ENCODE results near the gene SLC6A18.

SLC6A18 gene, protein sequence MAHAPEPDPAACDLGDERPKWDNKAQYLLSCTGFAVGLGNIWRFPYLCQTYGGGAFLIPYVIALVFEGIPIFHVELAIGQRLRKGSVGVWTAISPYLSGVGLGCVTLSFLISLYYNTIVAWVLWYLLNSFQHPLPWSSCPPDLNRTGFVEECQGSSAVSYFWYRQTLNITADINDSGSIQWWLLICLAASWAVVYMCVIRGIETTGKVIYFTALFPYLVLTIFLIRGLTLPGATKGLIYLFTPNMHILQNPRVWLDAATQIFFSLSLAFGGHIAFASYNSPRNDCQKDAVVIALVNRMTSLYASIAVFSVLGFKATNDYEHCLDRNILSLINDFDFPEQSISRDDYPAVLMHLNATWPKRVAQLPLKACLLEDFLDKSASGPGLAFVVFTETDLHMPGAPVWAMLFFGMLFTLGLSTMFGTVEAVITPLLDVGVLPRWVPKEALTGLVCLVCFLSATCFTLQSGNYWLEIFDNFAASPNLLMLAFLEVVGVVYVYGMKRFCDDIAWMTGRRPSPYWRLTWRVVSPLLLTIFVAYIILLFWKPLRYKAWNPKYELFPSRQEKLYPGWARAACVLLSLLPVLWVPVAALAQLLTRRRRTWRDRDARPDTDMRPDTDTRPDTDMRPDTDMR

DNA sequence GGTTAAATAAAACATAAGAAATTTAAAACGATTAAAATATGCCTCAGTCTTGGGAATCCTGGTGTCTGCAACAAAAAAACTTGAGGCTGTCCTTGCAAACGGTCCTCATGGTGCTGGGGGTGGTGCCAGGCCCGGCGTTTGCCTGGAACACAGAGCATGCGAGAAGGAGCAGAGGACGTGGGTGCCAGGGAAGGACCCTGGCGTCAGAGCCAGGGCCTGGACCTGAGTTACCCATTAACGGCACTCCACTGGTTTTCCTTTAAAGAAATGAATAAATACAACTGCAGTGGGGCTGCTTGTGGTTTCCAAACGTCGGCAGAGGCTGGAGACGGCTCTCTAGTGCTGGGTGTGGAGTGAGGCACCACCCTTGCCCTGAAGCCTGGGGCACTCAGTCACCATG is at the start of gene SLC6A18:
Gene SLC6A18 (plus strand): TSS at position 301 of the 400 bp plus-strand sequence. CDS start 97 bp downstream, at position 398.
- DNase-seq, result no peak

DNA sequence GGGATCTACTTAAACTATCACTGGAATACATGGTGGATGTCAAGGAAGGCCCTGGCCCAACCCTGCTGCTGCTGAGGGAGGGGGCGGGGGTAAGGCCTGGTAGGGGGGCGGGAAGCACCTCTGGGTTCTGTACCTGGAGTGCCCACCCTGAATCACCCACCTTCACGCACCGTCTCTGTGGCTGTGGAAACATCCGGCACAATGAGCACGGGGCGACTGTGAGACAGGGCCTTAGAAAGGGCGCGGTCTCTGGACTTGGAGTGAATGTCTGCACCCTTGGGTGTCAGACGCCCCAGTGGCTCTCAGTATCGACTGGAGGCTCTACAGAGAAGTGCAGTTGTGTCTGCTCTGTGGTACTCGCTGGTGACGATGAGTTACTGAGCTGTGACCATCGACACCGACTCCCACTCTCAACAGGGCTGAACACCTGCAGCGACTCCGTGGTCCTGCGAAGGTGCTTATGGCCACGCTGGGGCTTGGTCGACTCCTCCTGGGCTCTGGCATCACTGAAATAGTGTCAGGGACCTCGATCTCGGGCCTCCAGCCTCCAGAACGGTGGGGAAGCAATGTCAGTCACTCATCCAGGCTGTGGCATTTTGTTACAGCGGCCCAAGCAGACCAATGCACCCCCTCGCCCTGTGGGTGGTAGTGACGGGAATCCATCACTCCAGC is 49.2 kb upstream of the SLC6A18 start:
- no peak for DNase-seq

DNA sequence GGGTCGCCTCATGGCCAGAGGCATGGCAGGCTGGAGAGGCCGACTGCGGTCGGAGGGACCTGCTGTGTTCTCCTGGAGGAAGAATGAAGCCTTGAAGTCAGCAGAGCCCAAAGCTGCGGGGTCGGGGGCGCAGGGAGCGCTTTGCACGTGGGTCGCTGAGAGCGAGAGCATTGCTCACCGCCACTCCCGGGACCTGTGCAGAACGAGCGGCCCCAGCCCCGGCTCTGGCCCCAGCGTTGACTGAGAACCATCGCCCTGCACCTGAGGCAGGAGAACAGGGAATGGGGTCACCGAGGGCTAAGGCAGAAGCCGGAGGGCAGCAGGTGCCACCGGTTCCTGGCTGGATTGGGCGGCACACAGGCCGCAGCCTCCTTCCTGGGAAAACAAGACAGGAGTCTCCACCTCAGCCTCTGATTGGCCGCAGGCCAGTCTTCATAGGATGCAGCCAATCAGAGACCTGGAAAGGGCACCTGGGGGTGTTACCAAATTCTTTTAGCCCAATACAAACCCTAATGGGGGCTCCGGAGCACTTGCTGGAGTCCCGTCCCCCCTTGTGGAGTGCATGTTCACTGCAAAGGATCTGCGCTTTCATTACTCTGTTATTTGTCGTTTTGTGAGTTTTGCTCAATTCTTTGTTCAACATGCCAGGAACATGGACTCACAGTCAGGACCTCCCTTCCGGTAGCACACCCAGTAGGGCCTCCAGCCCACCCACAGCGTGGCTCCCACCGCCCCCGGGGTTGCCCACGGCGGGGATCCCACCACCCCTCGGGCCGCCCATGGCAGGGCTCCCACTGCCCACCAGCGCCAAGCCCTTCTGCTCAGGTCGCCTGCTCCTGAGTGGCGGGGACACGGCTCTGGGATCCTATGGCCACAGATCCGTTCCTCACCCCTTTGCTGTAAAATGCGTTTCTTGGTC is 48.4 kb upstream of the SLC6A18 start:
- no peak for DNase-seq

DNA sequence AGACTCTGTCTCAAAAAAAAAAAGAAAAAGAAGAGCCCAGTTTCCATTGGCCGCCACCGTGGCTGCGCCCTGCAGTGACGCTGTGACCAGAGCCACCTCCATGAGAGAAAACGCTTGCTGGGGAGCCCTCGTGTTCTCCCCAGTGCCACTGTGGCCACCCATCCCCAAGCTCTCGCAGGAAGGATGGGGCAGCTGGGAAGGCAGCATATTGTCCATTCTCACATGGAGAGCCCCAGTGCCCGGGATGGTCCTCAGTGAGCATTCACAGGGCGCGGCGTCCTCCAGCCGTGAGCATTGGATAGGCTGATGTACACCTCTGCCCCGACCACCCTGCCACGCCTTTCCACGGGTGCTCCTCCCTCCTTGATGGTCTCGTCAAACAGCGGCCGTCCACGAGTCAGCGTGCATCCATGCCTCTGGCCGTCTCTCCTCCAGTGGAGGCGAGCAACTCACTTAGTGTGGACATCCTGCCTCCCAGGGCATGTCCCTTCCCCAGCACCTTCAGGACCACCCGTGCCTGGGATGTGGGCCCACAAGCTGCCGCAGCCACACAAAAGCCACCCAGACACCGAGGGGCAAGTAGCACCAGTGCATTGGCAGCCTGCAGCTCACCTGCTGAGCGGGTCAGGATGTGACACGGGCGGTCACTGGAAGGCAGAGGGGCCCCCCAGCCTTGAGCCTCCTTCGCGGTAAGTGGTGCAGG is 47.2 kb upstream of the SLC6A18 start:
- no peak for DNase-seq

DNA sequence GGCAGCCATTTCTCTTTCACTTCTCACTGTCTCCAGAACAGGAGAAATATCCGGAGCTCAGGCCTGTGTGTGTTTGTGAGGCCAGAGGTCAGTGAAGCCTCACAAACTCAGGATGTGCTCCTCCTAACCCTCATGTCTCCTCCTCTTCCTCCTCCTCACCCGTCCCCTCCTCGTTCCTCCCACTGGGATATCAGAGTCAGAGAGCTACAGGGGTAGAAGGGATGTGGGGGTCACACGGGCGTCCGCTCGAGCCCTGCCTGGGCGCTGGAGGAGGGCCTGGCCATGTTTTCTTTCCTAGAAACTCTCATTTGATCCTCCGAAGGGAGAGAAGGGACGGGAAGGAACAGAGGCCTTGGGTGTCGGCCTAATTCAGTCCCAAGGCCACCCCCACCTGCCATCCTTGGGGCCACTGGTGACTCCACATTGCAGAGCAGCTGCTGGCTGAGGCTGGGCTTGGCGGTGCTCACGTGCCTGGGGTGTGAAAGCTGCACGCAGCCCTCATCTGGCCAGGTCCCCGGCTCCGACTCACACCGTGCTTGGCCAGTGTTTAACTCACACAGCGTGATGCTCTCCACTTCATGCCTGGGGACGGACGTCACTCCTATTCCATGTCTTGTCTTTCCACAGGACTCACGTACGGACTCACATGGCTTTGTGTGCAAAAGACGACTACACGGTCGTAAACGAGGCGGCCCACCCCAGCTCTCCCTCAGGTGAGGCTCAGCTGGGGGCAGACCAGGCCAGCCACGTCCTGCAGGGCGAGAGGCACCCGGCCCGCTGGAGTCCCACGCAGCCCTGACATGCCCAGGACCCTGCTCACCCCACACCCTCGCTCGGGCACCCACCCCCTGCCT is 46.4 kb upstream of the SLC6A18 start:
- no peak for DNase-seq

DNA sequence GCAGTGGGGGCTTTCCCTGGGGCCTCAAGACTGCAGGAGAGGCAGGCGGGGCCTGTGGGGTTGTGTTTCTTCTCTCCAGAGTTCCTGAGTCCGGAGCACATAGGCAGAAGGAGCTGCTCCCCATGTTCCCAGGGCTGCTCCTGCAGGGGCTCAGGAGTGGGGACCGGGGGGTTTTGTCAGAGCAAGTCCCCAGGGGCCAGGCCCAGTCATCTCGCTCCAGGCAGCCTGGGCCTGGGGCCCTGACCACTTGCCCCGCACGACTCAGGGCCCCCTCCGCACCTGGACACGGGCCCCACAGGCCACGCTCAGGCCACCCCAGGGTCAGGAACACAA is 45.8 kb upstream of the SLC6A18 start:
- no peak for DNase-seq

DNA sequence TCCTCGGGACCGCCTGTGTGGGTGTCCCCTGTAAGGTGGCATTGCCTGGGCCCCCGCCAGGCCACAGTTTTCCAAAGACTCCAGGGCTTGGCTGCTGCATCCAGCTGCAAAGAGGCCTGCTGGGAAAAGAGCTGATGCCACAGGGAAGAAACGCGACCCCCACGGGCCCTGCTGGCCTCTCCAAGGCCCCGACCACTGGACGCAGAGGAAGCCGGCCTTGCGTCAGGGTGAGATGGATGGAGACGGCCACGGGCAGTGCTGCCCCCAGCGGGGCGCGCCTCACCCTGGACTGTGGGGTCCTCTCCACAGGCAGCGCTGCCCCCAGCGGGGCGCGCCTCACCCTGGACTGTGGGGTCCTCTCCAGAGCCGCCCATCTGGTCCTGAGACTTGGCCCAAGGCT is 45.1 kb upstream of the SLC6A18 start:
- no peak for DNase-seq

DNA sequence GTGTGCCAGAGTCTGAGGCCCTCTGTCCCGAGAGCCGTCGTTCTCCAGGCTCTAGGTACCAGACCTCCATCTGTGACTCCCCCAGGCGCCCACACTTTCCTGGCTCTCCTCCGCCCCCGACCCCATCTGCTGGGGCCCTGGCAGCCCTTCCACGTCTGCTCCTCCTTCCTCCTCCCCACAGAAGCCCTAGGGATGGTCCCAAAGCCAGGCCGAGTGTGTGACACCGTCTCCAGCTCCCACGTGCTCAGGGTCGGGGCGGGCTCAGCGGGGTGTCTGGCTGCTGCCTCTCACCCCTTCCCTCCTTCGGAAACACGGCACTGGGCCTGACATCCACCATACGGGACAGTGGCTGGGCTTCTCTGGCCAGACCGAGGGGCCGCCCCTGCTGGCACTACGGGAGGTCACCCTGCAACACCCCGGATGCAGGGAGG is 44.3 kb upstream of the SLC6A18 start:
- no peak for DNase-seq

DNA sequence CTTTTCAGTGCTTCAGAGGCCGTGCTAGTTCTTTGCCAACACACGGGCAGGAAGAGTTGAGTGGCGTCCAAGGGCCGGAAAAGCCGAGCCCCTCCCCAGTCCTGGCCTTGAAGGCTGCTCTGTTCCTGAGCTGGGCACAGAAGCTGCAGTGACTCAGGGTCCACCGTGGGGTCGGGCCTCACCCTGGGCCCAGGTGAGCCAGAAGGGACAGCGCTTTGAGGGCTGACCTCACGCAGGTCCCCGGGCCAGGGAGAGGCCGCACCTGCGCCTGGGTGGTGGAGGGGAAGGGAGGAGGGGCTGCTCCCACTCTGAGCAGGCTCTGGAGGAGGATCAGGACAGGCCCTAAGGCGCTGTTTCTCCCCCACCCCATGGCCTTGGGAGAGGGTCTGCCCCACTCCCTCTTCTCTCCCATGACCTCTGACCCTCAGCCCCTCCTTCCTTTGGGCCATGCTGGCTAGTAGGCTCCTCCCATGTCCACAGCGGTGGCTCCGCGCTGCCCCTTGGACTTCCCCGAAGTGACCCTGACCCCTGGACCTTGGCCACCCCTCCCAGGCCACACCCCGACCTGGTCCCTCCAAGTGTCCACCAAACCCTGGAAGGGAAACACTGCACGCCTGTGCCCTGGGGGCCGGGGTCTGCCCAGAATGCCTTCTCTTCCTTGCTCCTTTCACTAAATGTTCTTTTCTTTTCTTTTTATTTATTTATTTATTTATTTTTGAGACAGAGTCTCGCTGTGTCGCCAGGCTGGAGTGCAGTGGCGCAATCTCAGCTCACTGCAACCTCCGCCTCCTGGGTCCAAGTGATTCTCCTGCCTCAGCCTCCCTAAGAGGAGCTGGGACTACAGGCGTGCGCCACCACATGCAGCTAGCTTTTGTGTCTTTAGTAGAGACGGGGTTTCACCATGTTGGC is 43.5 kb upstream of the SLC6A18 start:
- DNase-seq, result no peak

DNA sequence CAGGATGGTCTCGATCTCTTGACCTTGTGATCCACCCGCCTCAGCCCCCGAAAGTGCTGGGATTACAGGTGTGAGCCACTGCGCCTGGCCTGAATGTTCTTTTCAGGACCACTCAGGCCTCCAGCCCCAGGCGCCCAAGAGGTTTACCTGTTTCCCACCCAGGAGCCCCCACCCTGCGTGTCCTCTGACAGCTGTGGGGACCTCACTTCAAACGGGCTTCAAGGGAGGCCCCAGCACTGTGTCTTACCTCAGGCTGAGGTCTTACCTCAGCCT is 42.9 kb upstream of the SLC6A18 start:
- no peak for DNase-seq

DNA sequence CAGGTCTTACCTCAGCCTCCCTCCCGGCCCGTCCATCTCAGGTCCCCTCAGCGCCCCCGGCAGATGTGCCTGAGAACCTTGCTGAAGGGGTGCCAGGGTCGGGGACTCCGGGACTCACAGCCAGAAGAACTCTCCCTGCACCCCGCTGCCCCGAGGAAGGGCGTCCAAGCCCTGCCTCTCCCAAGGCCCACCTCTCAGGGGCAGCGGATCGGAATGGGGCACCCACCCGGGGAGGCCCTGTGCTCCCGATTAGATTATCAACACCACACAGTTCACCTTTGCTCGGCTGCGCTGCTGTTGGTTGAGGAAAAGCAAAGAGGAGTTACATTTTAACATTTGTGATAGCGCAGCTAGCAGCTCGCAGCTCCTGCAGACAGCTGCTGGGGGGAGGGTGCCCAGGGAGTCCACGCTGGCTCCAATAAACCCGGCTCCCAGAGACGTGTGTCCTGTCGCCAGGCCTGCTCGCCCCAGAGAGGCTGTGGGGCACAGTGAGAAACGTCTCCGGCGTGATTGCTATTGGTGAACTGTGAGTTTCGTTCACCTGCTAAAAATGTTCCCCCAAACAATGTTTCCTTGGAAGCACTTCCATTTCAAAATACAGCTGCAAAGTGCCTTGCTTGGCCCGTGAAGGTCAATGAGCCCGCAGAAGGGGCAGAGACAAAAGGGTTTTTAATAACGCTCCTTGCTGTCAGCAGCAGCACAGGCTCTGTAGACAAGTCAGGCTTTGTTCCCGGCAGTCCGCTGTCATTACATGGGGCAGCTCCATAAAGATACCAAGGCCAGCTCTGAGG is 42.4 kb upstream of the SLC6A18 start:
- DNase-seq, result no peak

DNA sequence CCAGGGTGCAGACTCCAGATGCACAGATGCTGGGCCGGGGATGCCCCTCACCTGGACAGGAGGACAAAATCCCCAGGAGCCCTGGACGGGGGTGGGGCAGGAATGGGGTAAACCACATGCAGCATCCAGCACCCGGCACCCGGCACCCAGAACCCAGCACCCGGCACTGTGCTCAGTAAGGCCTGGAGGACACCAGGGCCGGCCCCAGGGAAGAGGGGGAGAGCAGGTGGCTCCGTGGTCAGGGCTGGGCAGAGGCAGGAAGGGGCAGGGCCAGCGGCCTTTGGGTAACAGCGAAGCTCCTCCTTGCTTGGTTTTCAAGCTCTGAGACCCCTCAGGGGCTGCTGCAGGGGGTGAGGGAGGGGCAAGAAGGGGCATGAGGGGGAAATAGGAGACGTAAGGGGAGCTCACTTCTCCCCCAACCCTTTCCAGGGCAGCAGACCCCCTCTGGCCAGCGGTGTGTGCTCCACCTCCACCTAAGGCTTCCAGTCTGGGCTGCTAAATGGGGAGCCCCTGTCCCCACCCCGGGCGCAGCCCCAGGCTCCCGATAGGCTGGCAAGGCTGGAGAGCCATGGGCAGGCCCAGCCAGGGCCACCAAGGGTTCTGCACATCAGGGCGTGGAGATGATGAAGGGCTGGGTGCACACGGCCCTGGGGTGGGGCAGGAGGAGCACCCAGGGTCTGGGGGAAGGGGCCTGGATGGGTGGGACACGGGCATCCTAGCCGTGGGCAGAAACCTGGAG is 41.6 kb upstream of the SLC6A18 start:
- DNase-seq, result no peak

DNA sequence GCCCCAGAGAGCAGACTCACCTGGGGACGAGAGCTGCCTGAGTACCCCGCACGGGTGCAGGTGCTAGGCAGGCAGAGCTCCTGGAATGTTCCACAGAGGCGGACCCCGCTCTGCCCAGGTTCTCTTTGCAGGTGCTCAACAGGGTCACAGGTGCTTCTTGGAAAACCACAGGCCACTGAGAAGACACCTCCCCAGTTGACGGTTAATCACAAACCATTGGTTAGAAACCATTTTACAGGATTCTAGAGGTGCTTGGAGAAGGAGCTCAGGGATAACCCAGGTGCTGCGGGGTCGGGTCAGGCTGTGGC is 41.1 kb upstream of the SLC6A18 start:
- DNase-seq, result no peak

DNA sequence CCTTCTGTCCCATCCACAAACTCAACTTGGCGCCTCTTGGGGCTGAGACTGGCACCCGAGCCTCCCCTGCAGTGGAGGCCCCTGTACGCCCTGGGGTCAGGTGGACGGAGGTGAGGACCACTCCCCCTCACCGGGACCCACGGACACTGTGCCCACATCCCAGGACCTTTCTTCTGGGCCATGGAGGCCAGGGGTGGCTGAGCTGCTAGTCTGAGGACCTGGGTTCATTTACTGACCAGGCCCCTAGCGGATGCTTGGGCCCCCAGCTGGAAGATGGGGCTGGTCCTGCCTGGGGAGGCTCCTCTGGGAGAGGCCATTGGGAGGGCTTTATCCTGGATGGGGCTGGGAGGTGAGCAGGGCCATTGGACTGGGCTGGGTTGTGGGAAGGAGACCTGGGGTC is 40.7 kb upstream of the SLC6A18 start:
- no peak for DNase-seq

DNA sequence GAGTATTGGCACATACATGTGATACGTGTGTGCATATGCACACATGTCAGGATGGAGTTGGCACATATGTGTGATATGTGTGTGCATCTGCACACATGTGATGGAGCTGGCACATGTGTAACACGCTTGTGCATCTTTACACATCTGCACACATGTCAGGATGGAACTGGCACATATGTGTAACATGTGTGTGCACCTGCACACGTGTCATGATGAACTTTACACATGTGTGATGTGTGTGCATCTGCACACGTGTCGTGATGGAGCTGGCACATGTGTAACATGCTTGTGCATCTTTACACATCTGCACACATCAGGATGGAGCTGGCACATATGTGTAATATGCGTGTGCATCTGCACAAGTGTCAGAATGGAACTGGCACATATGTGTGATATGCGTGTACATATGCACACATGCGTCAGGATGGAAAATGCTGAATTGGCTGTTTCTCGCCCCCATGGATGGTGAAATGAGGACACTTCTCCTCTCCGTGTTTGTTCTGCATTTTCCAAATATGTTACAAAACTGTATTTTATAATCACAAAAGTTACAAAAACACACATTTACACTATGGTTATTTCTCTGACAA is 40.0 kb upstream of the SLC6A18 start:
- DNase-seq, result no peak

DNA sequence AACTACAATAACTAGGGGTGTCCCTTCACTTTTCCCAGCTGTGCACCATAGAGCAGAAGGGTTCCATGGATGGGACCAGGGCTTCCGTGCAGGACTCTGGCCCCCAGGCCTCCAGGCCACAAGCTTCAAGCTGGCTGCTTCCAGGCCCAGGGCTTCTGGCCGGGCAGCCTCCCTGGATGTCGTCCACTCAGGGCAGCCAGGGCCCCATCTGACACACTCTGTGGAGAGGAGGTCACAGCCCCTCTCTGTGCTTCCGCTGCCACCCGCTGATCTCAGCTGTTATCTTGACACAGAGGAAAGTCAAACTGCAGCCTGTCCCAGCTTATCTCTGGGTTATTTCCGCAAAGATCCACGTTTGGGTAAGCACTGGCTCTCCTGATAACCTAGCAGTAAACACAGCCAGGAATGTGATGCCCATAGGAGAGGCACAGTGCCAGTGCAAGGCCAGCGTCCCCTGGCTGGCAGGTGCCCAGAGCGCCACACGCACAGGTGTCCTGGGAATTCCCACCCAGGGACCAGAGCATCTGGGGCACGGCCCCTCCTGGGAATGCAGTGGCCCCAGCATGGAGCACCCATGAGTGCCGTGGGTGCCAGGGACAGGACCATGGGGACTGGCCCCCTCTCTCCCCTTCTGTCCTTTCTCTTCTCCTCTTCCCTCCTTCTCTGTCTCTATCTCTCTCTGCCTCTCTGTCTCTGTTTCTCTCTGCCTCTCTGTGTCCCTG is 39.4 kb upstream of the SLC6A18 start:
- no peak for DNase-seq

DNA sequence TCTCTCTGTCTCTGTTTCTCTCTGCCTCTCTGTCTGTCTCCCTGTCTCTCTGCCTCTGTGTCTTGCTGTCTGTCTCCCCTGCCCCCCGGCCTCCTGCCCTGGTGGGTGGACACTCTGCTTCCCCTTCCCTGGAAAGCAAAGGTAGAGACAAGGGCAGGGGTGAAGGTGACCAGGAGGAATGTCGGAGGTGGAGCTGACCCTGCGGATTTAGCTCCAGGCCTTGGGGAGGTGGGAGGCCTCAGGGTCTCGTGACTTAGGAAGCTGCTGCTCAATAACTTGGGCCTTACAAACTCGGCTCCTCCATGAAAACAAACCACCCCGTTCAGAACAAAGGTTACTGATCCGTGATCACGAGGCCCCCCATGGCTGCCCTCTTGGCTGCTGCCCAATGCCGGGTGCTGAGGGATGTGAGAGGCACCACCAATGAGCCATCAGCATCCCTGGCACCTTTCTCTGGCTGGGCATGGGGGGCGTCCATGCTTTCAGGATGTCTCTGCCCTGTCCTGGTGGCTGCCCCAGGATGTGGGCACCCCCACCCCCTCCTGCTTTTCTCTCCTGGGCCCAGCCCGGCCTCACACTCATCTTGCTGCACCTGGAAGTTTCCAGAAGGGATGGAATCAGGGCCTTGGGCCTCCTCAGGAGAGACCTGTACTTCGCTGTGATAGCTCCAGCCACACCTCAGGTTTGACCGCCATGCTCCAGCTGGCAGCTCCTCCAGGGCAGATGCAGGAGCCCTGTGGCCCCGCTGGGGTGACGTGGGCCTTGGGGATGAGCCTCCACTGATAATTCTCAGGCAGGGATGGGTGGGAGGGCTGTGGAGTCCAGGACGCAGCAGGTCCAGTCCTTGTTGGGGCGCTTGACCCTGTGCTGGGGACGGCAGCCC is 38.6 kb upstream of the SLC6A18 start:
- DNase-seq, result no peak
